Vagina (tissue), 2 donors: Measurements from ENCODE around the gene INHA. TPM values are rescaled to one million over a fixed set of nuclear protein-coding genes. Genes with fewer than 3 reads are reported as not detected.
A peak's percentile ranks its signal among the peaks of the same experiment; 100 is the strongest.

ENCODE experiments used
- DNase-seq, 2 donors: peaks; one replicate each; pipeline ENCODE4 v3.0.0-alpha.2; 2017; ENCODE audit errors: extremely low spot score in 2 of 2
- H3K27ac ChIP-seq: fragments of 200-600 bp; sonication (generic); one replicate; pipeline ENCODE4 v1.5.1; 2019
- H3K27me3 ChIP-seq: fragments of 200-600 bp; sonication (generic); one replicate; pipeline ENCODE4 v1.5.1; 2019
- H3K36me3 ChIP-seq, 2 donors: fragments of 200-600 bp; sonication (generic); one replicate each; pipeline ENCODE4 v1.5.1; 2017 to 2019
- H3K4me1 ChIP-seq: fragments of 200-600 bp; sonication (generic); one replicate; pipeline ENCODE4 v1.5.1; 2019
- H3K4me3 ChIP-seq, 2 donors: fragments of 200-600 bp; sonication (generic); 1 replicate in 1 of 2; 2 replicates in 1 of 2; pipeline ENCODE4 v1.5.1; 2016 to 2019
- H3K9me3 ChIP-seq: fragments of 200-600 bp; sonication (generic); one replicate; pipeline ENCODE4 v1.5.1; 2019
- POLR2A ChIP-seq, 2 donors: fragments of 450-650 bp; IDR thresholded peaks; one replicate each; pipeline ENCODE4 v1.6.1; 2017; ENCODE audit warnings: antibody characterized with exemption in 2 of 2, mild to moderate bottlenecking in 2 of 2, moderate library complexity in 2 of 2
- POLR2AphosphoS5 ChIP-seq, 2 donors: sonication (generic); formaldehyde crosslinking; IDR thresholded peaks; one replicate each; pipeline ENCODE4 v1.9.0; 2017; ENCODE audit warnings: antibody characterized with exemption in 2 of 2, mild to moderate bottlenecking in 2 of 2, low read depth in 1 of 2; ENCODE audit not compliant: insufficient read depth in 1 of 2
- intact Hi-C: fragments of 100-400 bp; cut with DNase I; formaldehyde crosslinking; loops from one replicate; pipeline ENCODE4 v1.15.1; 2023
- total RNA-seq: library from RNA; depleted of rRNA; stranded (reverse); fragments of >200 nt; gene quantifications from one replicate; pipeline ENCODE4 v1.2.3, GENCODE V29; 2016
- TF ChIP-seq, protein P1 (sequence below), 3 experiments: fragments of 450-650 bp in 2 of 3; fragments of 200-600 bp in 1 of 3; sonication (generic) in 1 of 3; IDR thresholded peaks; one replicate each; pipeline ENCODE4 v1.5.1; 2017 to 2019; ENCODE audit warnings: antibody characterized with exemption in 3 of 3, mild to moderate bottlenecking in 2 of 3, moderate library complexity in 2 of 3

INHA gene
- total RNA-seq, 1 donor from 2014 or later: 0.74 TPM

DNA sequence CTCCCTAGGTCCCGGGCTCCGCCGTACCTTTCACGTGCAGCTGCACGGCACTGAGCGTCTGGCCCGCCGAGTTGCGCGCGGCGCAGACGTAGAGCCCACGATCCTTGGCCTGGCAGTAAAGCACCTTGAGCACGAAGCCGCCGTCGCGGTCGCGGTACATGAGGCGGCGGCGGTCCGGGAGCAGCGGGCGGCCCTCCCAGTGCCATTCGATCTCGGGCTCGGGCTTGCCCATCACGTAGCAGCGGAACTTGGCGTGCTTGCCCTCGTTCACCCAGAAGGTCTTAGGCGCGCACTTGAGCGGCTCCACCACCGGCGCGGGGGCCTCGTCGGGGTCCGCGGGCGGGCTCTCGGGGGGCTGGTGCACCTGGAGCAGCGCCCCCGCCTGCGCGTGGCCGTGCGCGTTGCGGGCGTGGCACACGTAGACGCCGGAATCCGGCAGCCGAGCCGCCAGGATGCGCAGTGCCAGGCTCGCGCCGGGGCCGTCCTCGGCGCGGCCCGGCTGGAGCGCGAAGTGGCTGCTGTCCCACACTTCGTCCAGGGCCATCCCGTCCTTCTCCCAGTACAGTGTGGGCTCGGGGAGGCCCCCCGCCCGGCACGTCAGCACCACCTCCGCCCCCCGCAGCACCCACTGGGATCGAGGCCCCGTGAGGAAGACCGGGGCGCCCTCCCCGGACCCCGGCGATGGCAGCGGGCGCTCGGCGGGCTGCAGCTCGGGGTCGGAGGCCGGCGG, 1.8 kb upstream of the INHA start:
- TF ChIP-seq, protein P1, sequence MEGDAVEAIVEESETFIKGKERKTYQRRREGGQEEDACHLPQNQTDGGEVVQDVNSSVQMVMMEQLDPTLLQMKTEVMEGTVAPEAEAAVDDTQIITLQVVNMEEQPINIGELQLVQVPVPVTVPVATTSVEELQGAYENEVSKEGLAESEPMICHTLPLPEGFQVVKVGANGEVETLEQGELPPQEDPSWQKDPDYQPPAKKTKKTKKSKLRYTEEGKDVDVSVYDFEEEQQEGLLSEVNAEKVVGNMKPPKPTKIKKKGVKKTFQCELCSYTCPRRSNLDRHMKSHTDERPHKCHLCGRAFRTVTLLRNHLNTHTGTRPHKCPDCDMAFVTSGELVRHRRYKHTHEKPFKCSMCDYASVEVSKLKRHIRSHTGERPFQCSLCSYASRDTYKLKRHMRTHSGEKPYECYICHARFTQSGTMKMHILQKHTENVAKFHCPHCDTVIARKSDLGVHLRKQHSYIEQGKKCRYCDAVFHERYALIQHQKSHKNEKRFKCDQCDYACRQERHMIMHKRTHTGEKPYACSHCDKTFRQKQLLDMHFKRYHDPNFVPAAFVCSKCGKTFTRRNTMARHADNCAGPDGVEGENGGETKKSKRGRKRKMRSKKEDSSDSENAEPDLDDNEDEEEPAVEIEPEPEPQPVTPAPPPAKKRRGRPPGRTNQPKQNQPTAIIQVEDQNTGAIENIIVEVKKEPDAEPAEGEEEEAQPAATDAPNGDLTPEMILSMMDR (IDR thresholded peaks at IDR 0.05): no peak
- TF ChIP-seq POLR2AphosphoS5 (IDR thresholded peaks at IDR 0.05; ENCODE audit: insufficient read depth in 1 of 2, low read depth in 1 of 2): peak in 1 of 2 donors; percentile 26
- no peak for TF ChIP-seq POLR2A (IDR thresholded peaks at IDR 0.05)
- Histone ChIP-seq H3K9me3 (no peaks in the 10 kb centered on the region), H3K27me3 (no peaks in the 10 kb centered on the region), H3K4me3 (peak overlapping the region; percentile 64 to 97), H3K27ac (peak overlapping the region; percentile 80), H3K4me1 (peaks cover 14% of the 10 kb centered on the region), H3K36me3 (no peaks in the 10 kb centered on the region)
- intact Hi-C loops: no loop called here
- no peak for DNase-seq

GRCh38 chr2:219570924-219571310, 1.2 kb upstream of the INHA start:
- H3K27ac ChIP-seq: peak overlapping the region; percentile 80
- peaks cover 14% of the 10 kb centered on the region for H3K4me1 ChIP-seq
- no peak for TF ChIP-seq POLR2A (IDR thresholded peaks at IDR 0.05)
- TF ChIP-seq, protein P1 (IDR thresholded peaks at IDR 0.05): no peak
- TF ChIP-seq POLR2AphosphoS5 (IDR thresholded peaks at IDR 0.05; ENCODE audit: insufficient read depth in 1 of 2, low read depth in 1 of 2): no peak
- H3K27me3 ChIP-seq: no peaks in the 10 kb centered on the region
- intact Hi-C loops: no loop called here
- H3K4me3 ChIP-seq: peak overlapping the region; percentile 64 to 97
- no peaks in the 10 kb centered on the region for H3K36me3 ChIP-seq
- no peaks in the 10 kb centered on the region for H3K9me3 ChIP-seq
- no peak for DNase-seq

GRCh38 chr2:219571311-219572236, 536 bp upstream of the INHA start, which contains the start of gene OBSL1:
TSS of gene OBSL1 (minus strand) at chr2:219571539. CDS start at chr2:219571232, 307 bp downstream.
- H3K4me3 ChIP-seq: peak within 1 kb of the TSS; percentile 64 to 97
- no peaks in the 10 kb centered on the region for H3K36me3 ChIP-seq
- peak in 1 of 2 donors; percentile 41 for TF ChIP-seq POLR2AphosphoS5 (IDR thresholded peaks at IDR 0.05; ENCODE audit: insufficient read depth in 1 of 2, low read depth in 1 of 2)
- TF ChIP-seq, protein P1 (IDR thresholded peaks at IDR 0.05): no peak
- no peak for TF ChIP-seq POLR2A (IDR thresholded peaks at IDR 0.05)
- intact Hi-C loops: no loop called here
- H3K27me3 ChIP-seq: no peaks in the 10 kb centered on the region
- H3K27ac ChIP-seq: peak within 1 kb of the TSS; percentile 80
- no peaks in the 10 kb centered on the region for H3K9me3 ChIP-seq
- DNase-seq: no peak
- H3K4me1 ChIP-seq: peaks cover 14% of the 10 kb centered on the region

GRCh38 chr2:219573166-219573565, 1.1 kb downstream of the INHA start:
- DNase-seq: no peak
- intact Hi-C loops: no loop called here
- TF ChIP-seq, protein P1 (IDR thresholded peaks at IDR 0.05): no peak
- no peak for TF ChIP-seq POLR2A (IDR thresholded peaks at IDR 0.05)
- no peak for TF ChIP-seq POLR2AphosphoS5 (IDR thresholded peaks at IDR 0.05; ENCODE audit: insufficient read depth in 1 of 2, low read depth in 1 of 2)
- no peaks in the 10 kb centered on the region for H3K27me3 ChIP-seq
- no peaks in the 10 kb centered on the region for H3K36me3 ChIP-seq
- H3K9me3 ChIP-seq: no peaks in the 10 kb centered on the region
- H3K4me3 ChIP-seq: no peak overlapping the region
- no peak overlapping the region for H3K27ac ChIP-seq
- peaks cover 14% of the 10 kb centered on the region for H3K4me1 ChIP-seq
